Suprapubic skin (tissue), 4 donors: Measurements from ENCODE around the gene LRMDA.

Source experiments
- CTCF ChIP-seq, 2 donors: fragments of 200-600 bp in 1 of 2; fragments of 450-650 bp in 1 of 2; sonication (generic) in 1 of 2; IDR thresholded peaks; one replicate each; pipeline ENCODE4 v1.5.1; 2016 to 2019; ENCODE audit warnings: antibody characterized with exemption in 2 of 2, mild to moderate bottlenecking in 1 of 2, moderate library complexity in 1 of 2
- POLR2A ChIP-seq, 2 donors: fragments of 450-650 bp; IDR thresholded peaks; one replicate each; pipeline ENCODE4 v1.6.1; 2017; ENCODE audit warnings: antibody characterized with exemption in 2 of 2, mild to moderate bottlenecking in 2 of 2, moderate library complexity in 2 of 2
- POLR2AphosphoS5 ChIP-seq, 3 donors: sonication (generic); formaldehyde crosslinking; IDR thresholded peaks; one replicate each; pipeline ENCODE4 v1.6.1; 2017; ENCODE audit warnings: antibody characterized with exemption in 3 of 3

- TF ChIP-seq CTCF (IDR thresholded peaks at IDR 0.05) (no peak), POLR2AphosphoS5 (IDR thresholded peaks at IDR 0.05) (no peak), POLR2A (IDR thresholded peaks at IDR 0.05) (no peak)
Observed at GRCh38 chr10:75852851-75853484, 421.5 kb downstream of the LRMDA start.
